IMR-90 (cell line): Measurements from ENCODE around the gene KIF9.

Experiments
- CTCF ChIP-seq: conservative IDR thresholded peaks from 2 replicates; pipeline ENCODE4 v1.5.1; 2012; ENCODE audit warnings: mild to moderate bottlenecking, low read depth, low read length, improper control_type of control experiment
- FOS ChIP-seq: fragments of 150-350 bp; IDR thresholded peaks from 2 replicates; pipeline ENCODE4 v1.6.1; 2016; ENCODE audit warnings: low read depth, low read length
- MAZ ChIP-seq: IDR thresholded peaks from 2 replicates; pipeline ENCODE4 v1.6.1; 2012; ENCODE audit warnings: low read depth, mild to moderate bottlenecking, low read length, improper control_type of control experiment, moderate library complexity, borderline replicate concordance
- POLR2A ChIP-seq: IDR thresholded peaks from 2 replicates; pipeline ENCODE4 v1.6.1; 2012; ENCODE audit warnings: mild to moderate bottlenecking, low read depth, low read length
- RAD21 ChIP-seq: IDR thresholded peaks from 2 replicates; pipeline ENCODE4 v1.6.1; 2012; ENCODE audit warnings: low read length, improper control_type of control experiment
- RFX5 ChIP-seq: IDR thresholded peaks from 2 replicates; pipeline ENCODE4 v1.8.0; 2012; ENCODE audit warnings: low read depth, mild to moderate bottlenecking, low read length, moderate library complexity
- SMC3 ChIP-seq: fragments of 150-350 bp; IDR thresholded peaks from 2 replicates; pipeline ENCODE4 v1.6.1; 2016; ENCODE audit warnings: low read depth, mild to moderate bottlenecking, antibody characterized with exemption, low read length, moderate library complexity

- TF ChIP-seq CTCF = no peak
- no peak for TF ChIP-seq MAZ
- TF ChIP-seq FOS = no peak
- TF ChIP-seq RAD21 = no peak
- no peak for TF ChIP-seq POLR2A
- TF ChIP-seq RFX5 = no peak
- TF ChIP-seq SMC3 = no peak
Measured at GRCh38 chr3:47283591-47284364, 1.2 kb upstream of the KIF9 start.
